PC-3 (cell line): ENCODE results near the gene PMCH. TPM values are rescaled to one million over a fixed set of nuclear protein-coding genes. Genes with fewer than 3 reads are reported as not detected.

ENCODE experiments used
- ATAC-seq: fragments of 200-7000 bp; cut with Tn5 transposase; 2 replicates; pipeline ENCODE4 v1.9.1; 2020; ENCODE audit warnings: mild to moderate bottlenecking, moderate library complexity
- BruUV-seq: library from RNA; stranded (reverse); fragments of 400-500 nt; replicated peaks from 2 replicates; lab custom pipeline; 2021; lab: Mats Ljungman, UMichigan
- CTCF ChIA-PET: fragments of 300-600 bp; sonication (Branson Sonifier 250); formaldehyde crosslinking; loops from one replicate; lab custom pipeline; 2022; ENCODE audit warnings: antibody characterized with exemption; lab: Charles Lee
- POLR2A ChIA-PET: fragments of 300-600 bp; sonication (Branson Sonifier 250); formaldehyde crosslinking; loops from one replicate; lab custom pipeline; 2022; ENCODE audit warnings: antibody characterized with exemption; ENCODE audit not compliant: unreplicated experiment; lab: Charles Lee
- DNase-seq: peaks from one replicate; pipeline ENCODE4 v3.0.0-alpha.2; 2015
- H2AFZ ChIP-seq: fragments of 300-600 bp; sonication (generic); 2 replicates; pipeline ENCODE4 v1.6.0; 2016; ENCODE audit warnings: antibody characterized with exemption, low read length
- H3F3A ChIP-seq: fragments of 300-600 bp; sonication (generic); one replicate; pipeline ENCODE4 v1.6.0; 2017; ENCODE audit warnings: antibody characterized with exemption, low read length, control low read depth, mild to moderate bottlenecking; ENCODE audit not compliant: unreplicated experiment
- H3K27ac ChIP-seq: fragments of 300-600 bp; sonication (generic); 2 replicates; pipeline ENCODE4 v1.5.1; 2016; ENCODE audit warnings: mild to moderate bottlenecking, low read length
- H3K27me3 ChIP-seq: fragments of 300-600 bp; sonication (generic); 2 replicates; pipeline ENCODE4 v1.6.1; 2016; ENCODE audit warnings: low read length, mixed read lengths
- H3K36me3 ChIP-seq: fragments of 300-600 bp; sonication (generic); 2 replicates; pipeline ENCODE4 v1.6.1; 2016; ENCODE audit warnings: low read depth, mixed run types, low read length, mixed read lengths
- H3K4me1 ChIP-seq: fragments of 300-600 bp; sonication (generic); 2 replicates; pipeline ENCODE4 v1.5.1; 2016; ENCODE audit warnings: low read length; ENCODE audit not compliant: insufficient read depth
- H3K4me2 ChIP-seq: fragments of 300-600 bp; sonication (generic); 2 replicates; pipeline ENCODE4 v1.6.0; 2016; ENCODE audit warnings: low read length
- H3K4me3 ChIP-seq: fragments of 300-600 bp; sonication (generic); 2 replicates; pipeline ENCODE4 v1.5.1; 2016; ENCODE audit warnings: mild to moderate bottlenecking, low read length, mixed read lengths
- H3K79me2 ChIP-seq: fragments of 300-600 bp; sonication (generic); 2 replicates; pipeline ENCODE4 v1.6.1; 2017; ENCODE audit warnings: low read length, mixed read lengths
- H3K9ac ChIP-seq: fragments of 300-600 bp; sonication (generic); 2 replicates; pipeline ENCODE4 v1.6.0; 2016; ENCODE audit warnings: mild to moderate bottlenecking, low read length
- H3K9me2 ChIP-seq: fragments of 300-600 bp; sonication (generic); replicated peaks from 2 replicates; pipeline ENCODE4 v1.6.1; 2016; ENCODE audit warnings: mixed run types, low read length, mixed read lengths
- H3K9me3 ChIP-seq: fragments of 300-600 bp; sonication (generic); 2 replicates; pipeline ENCODE4 v1.6.1; 2016; ENCODE audit warnings: low read length, mixed read lengths
- H4K20me1 ChIP-seq: fragments of 300-600 bp; sonication (generic); 2 replicates; pipeline ENCODE4 v1.6.1; 2016; ENCODE audit warnings: low read length, mixed read lengths
- CTCF ChIP-seq: fragments of 300-600 bp; sonication (generic); conservative IDR thresholded peaks from 2 replicates; pipeline ENCODE4 v1.5.1; 2017; ENCODE audit warnings: antibody characterized with exemption, low read depth, mild to moderate bottlenecking, low read length
- EZH2 ChIP-seq: fragments of 300-600 bp; sonication (generic); IDR thresholded peaks from one replicate; pipeline ENCODE4 v1.6.1; 2017; ENCODE audit warnings: antibody characterized with exemption, mild to moderate bottlenecking, low read length; ENCODE audit not compliant: unreplicated experiment
- EZH2phosphoT487 ChIP-seq: fragments of 300-600 bp; sonication (generic); IDR thresholded peaks from 2 replicates; pipeline ENCODE4 v1.6.1; 2018; ENCODE audit warnings: mild to moderate bottlenecking, antibody characterized with exemption, low read length, borderline replicate concordance
- intact Hi-C: fragments of 100-400 bp; cut with micrococcal nuclease; formaldehyde crosslinking; loops from 2 replicates; pipeline ENCODE4 v1.9.0; 2023
- total RNA-seq: library from RNA; depleted of rRNA; stranded (reverse); fragments of >200 nt; gene quantifications from 2 replicates; pipeline ENCODE4 v1.2.3, GENCODE V29; 2014

PMCH gene
- total RNA-seq, 1 experiment from 2014 or later: not detected

GRCh38 chr12:102202556-102202955, 4.9 kb upstream of the PMCH start:
- Histone ChIP-seq H3K27me3 (no peaks in the 10 kb centered on the region), H3F3A (no peaks in the 10 kb centered on the region), H3K4me1 (peaks cover 6% of the 10 kb centered on the region), H3K79me2 (no peaks in the 10 kb centered on the region), H4K20me1 (no peaks in the 10 kb centered on the region), H3K4me3 (no peak overlapping the region), H3K9me2 (no peaks in the 10 kb centered on the region), H3K4me2 (no peak overlapping the region), H3K27ac (no peak overlapping the region), H3K36me3 (0 out of 2 replicates have a peak, but pooled peaks cover 2% of the 10 kb centered on the region), H3K9ac (no peak overlapping the region), H2AFZ (no peak overlapping the region), H3K9me3 (no peaks in the 10 kb centered on the region)
- ATAC-seq: no peak
- DNase-seq: no peak
- ChIA-PET POLR2A (no interaction called here), CTCF (no interaction called here)
- no peak for TF ChIP-seq CTCF
- no peak for TF ChIP-seq EZH2phosphoT487
- TF ChIP-seq EZH2: no peak
- intact Hi-C loops: no loop called here
- no TSS peak for BruUV-seq

- Histone ChIP-seq H3K4me3 (no peak overlapping the region), H3K27me3 (no peaks in the 10 kb centered on the region), H2AFZ (no peak overlapping the region), H4K20me1 (no peaks in the 10 kb centered on the region), H3K9me3 (no peaks in the 10 kb centered on the region), H3K4me2 (no peak overlapping the region), H3K4me1 (peaks cover 7% of the 10 kb centered on the region), H3K79me2 (no peaks in the 10 kb centered on the region), H3K9ac (no peak overlapping the region), H3K27ac (no peak overlapping the region), H3K36me3 (0 out of 2 replicates have a peak, but pooled peaks cover 2% of the 10 kb centered on the region), H3F3A (no peaks in the 10 kb centered on the region), H3K9me2 (no peaks in the 10 kb centered on the region)
- intact Hi-C loops: no loop called here
- ATAC-seq (no peak), DNase-seq (no peak)
- TF ChIP-seq CTCF (no peak), EZH2phosphoT487 (no peak), EZH2 (no peak)
- BruUV-seq: no TSS peak
- POLR2A ChIA-PET: no interaction called here
- CTCF ChIA-PET: no interaction called here
Observed at GRCh38 chr12:102201436-102202061, 3.9 kb upstream of the PMCH start.

- no peak overlapping the region for H2AFZ ChIP-seq
- H3K4me1 ChIP-seq: peaks cover 7% of the 10 kb centered on the region
- no peaks in the 10 kb centered on the region for H3K9me3 ChIP-seq
- POLR2A ChIA-PET: no interaction called here
- no TSS peak for BruUV-seq
- no peak overlapping the region for H3K4me2 ChIP-seq
- no peaks in the 10 kb centered on the region for H3K27me3 ChIP-seq
- H3F3A ChIP-seq: no peaks in the 10 kb centered on the region
- peaks cover 2% of the 10 kb centered on the region; the same call in 1 of the 2 replicates for H3K36me3 ChIP-seq
- no peaks in the 10 kb centered on the region for H4K20me1 ChIP-seq
- no peak overlapping the region for H3K4me3 ChIP-seq
- intact Hi-C loops: no loop called here
- DNase-seq (no peak), ATAC-seq (no peak)
- TF ChIP-seq CTCF (no peak), EZH2phosphoT487 (no peak), EZH2 (no peak)
- no peak overlapping the region for H3K27ac ChIP-seq
- no peaks in the 10 kb centered on the region for H3K9me2 ChIP-seq
- H3K79me2 ChIP-seq: no peaks in the 10 kb centered on the region
- no peak overlapping the region for H3K9ac ChIP-seq
- CTCF ChIA-PET: no interaction called here
Observed at GRCh38 chr12:102195826-102196225, 1.8 kb downstream of the PMCH start.
